Common myeloid progenitor, CD34-positive (primary cell): ENCODE measurements around the gene AQP12B.

Experiments used
- CTCF ChIA-PET: fragments of 350-600 bp; sonication (Branson Sonifier 250); formaldehyde crosslinking; loops from one replicate; lab custom pipeline; 2021; ENCODE audit warnings: antibody characterized with exemption; lab: Charles Lee
- POLR2A ChIA-PET: fragments of 350-600 bp; sonication (Branson Sonifier 250); formaldehyde crosslinking; loops from one replicate; lab custom pipeline; 2021; ENCODE audit warnings: antibody characterized with exemption; lab: Charles Lee
- DNase-seq, 3 donors: peaks; one replicate each; pipeline versions ENCODE4 v3.0.0 to v3.0.0-alpha.2; 2013
- H3K27ac ChIP-seq, 2 experiments: 1 replicate in 1 of 2; 2 replicates in 1 of 2; pipeline ENCODE4 v1.7.0; 2013; ENCODE audit warnings: inconsistent platforms in 2 of 2, low read length in 2 of 2, mild to moderate bottlenecking in 2 of 2, low read depth in 1 of 2, moderate library complexity in 1 of 2; ENCODE audit not compliant: severe bottlenecking in 2 of 2, insufficient read depth in 1 of 2, poor library complexity in 1 of 2
- H3K27me3 ChIP-seq, 5 experiments: replicated peaks in 2 of 5; 1 replicate in 3 of 5; 2 replicates in 2 of 5; pipeline versions ENCODE4 v1.6.1 to v1.7.0; 2013; ENCODE audit warnings: low read length in 4 of 5, mild to moderate bottlenecking in 2 of 5, moderate library complexity in 2 of 5, inconsistent platforms in 1 of 5; ENCODE audit not compliant: insufficient read depth in 5 of 5, control insufficient read depth in 4 of 5
- H3K36me3 ChIP-seq, 4 experiments: 1 replicate in 2 of 4; 2 replicates in 2 of 4; pipeline versions ENCODE4 v1.6.1 to v1.7.0; 2013; ENCODE audit warnings: low read length in 3 of 4, control low read depth in 1 of 4, mild to moderate bottlenecking in 1 of 4; ENCODE audit not compliant: control insufficient read depth in 4 of 4, insufficient read depth in 4 of 4
- H3K4me1 ChIP-seq, 4 experiments: 1 replicate in 3 of 4; 2 replicates in 1 of 4; pipeline versions ENCODE4 v1.6.1 to v1.7.1; 2013; ENCODE audit warnings: low read length in 3 of 4, mild to moderate bottlenecking in 3 of 4, control low read depth in 1 of 4, inconsistent platforms in 1 of 4, moderate library complexity in 1 of 4; ENCODE audit not compliant: control insufficient read depth in 4 of 4, insufficient read depth in 4 of 4; ENCODE audit errors: control extremely low read depth in 1 of 4
- H3K4me3 ChIP-seq, 7 experiments: 1 replicate in 4 of 7; 2 replicates in 3 of 7; pipeline versions ENCODE4 v1.5.1 to v1.7.0; 2013; ENCODE audit warnings: mild to moderate bottlenecking in 7 of 7, low read length in 6 of 7, moderate library complexity in 6 of 7, inconsistent platforms in 2 of 7, low read depth in 2 of 7, control low read depth in 1 of 7; ENCODE audit not compliant: insufficient read depth in 4 of 7, control insufficient read depth in 1 of 7; ENCODE audit errors: extremely low read depth in 1 of 7
- H3K9me3 ChIP-seq, 5 experiments: 1 replicate in 4 of 5; 2 replicates in 1 of 5; pipeline versions ENCODE4 v1.6.1 to v1.7.1; 2013; ENCODE audit warnings: low read length in 4 of 5, mild to moderate bottlenecking in 2 of 5, inconsistent platforms in 1 of 5, low read depth in 1 of 5, moderate library complexity in 1 of 5; ENCODE audit not compliant: control insufficient read depth in 4 of 5, insufficient read depth in 2 of 5; ENCODE audit errors: control extremely low read depth in 1 of 5
- WGBS: methylation state at CpG from one replicate; pipeline ENCODE4 v1.1.5; 2013; ENCODE audit not compliant: insufficient coverage; 5-methylcytosine and 5-hydroxymethylcytosine counted together

The AQP12B gene

DNA sequence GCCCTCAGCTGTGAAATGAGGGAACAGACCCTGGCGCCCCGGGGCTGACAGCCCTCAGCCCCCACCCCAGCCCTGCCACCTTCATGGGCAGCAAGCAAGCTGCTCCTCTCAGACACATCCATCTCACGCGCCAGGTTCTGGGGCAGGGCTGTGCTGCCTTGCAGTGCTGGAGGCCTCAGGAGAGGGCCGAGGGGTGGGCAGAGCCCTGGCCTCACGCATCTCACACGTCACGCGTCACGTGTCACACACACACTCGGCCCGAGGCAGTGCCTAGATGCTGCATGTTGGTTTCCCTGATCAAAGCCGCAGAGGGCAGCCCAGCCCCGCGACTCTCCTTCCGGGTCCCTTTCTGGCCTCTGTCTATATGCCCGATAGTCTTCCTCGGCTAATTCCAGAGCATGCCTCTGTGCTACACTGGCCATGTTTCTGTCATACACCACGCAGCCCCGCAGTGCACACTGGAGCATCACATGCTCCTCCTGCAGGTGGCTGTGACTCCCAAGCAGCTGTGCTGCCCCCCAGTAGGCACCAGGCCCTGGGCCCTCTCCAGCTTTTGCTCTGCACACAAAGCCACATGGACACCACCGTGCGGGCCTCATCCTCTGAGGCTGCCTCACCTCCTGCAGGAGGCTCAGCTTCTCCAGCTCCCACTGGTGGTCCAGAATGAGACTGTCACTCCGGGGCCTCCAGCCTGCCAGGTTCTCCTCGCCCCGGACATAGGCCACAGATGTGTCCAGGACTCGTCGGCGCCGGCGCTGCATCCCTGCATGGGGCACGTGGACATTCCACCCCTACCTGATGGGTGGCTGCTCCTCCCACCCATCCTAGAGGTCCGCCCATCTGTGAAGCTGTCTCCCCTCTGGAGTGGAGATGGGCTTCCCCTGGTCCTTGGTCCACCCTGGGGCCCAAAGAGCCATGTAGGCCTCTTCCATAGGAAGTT lies 40.4 kb upstream of the AQP12B start:
- Histone ChIP-seq H3K36me3 (no peaks in the 10 kb centered on the region), H3K27ac (no peak overlapping the region), H3K9me3 (no peaks in the 10 kb centered on the region), H3K4me1 (no peaks in the 10 kb centered on the region), H3K4me3 (no peak overlapping the region), H3K27me3 (no peaks in the 10 kb centered on the region)
- DNase-seq, result peak in 1 of 3 donors; percentile 4
- ChIA-PET POLR2A (no interaction called here), CTCF (no interaction called here)
- 95% methylated on average over 31 of the region's 32 CpGs for WGBS

DNA sequence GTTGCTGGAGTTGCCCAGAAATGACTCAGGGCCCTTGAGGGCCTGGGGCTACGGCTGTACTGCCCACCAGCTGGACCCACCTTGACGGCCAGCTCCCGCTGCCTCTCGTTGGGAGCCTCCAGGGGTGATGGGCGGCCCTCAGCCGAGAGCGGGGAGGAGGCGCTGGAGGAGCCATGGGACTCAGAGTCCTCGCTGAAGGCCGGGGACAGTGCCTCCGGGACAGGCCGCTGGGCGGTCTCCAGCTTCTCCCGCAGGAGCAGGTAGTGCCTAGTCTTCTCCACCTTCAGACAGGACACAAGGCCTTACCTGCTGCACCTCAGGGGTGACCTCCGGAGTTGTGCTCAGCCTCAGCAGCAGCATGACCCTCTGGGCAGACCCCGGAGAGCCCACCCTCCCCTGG lies 39.7 kb upstream of the AQP12B start:
- Histone ChIP-seq H3K27me3 (no peaks in the 10 kb centered on the region), H3K4me3 (no peak overlapping the region), H3K36me3 (no peaks in the 10 kb centered on the region), H3K4me1 (no peaks in the 10 kb centered on the region), H3K27ac (no peak overlapping the region), H3K9me3 (no peaks in the 10 kb centered on the region)
- 97% methylated on average over 9 of the region's 16 CpGs for WGBS
- DNase-seq, result no peak
- ChIA-PET POLR2A (no interaction called here), CTCF (interaction anchor here (0.7 kb wide), 1 partner anchor 129 kb away, joined by 3 read pairs; no protein-coding TSS in a partner anchor)

DNA sequence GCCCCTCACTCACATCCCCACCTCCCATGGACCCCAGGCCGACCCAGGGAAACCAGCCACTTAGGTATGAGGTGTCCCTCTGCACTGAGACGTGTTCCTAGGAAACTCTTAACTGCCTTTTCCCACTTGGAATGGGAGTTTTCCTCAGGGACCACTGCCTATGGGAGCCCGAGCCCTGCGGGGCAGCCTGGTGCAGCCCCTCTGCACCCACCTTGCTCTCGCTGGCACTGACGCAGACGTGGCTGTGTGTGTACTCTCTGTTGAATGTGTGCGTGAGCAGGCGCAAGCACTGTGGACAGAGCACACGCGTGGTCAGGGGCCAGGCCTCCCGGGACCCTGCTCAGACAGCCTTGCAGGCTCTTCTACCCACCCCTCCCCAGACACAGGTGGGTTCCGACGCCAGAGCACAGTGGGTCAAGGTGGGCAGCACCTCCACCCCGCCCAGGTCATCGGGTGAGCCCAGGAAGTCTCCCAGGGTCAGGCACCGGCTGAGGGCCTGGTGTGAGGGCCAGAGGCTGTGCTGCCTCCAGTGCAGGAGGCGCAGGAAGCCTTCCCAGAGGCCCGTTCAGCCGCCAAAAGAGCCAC lies 39.0 kb upstream of the AQP12B start:
- 95% methylated on average over 17 of the region's 20 CpGs for WGBS
- DNase-seq, result no peak
- CTCF ChIA-PET, result interaction anchor here (0.7 kb wide), 1 partner anchor 129 kb away, joined by 3 read pairs; no protein-coding TSS in a partner anchor
- Histone ChIP-seq H3K4me3 (no peak overlapping the region), H3K9me3 (no peaks in the 10 kb centered on the region), H3K27ac (no peak overlapping the region), H3K4me1 (no peaks in the 10 kb centered on the region), H3K36me3 (no peaks in the 10 kb centered on the region), H3K27me3 (no peaks in the 10 kb centered on the region)
- POLR2A ChIA-PET, result no interaction called here

DNA sequence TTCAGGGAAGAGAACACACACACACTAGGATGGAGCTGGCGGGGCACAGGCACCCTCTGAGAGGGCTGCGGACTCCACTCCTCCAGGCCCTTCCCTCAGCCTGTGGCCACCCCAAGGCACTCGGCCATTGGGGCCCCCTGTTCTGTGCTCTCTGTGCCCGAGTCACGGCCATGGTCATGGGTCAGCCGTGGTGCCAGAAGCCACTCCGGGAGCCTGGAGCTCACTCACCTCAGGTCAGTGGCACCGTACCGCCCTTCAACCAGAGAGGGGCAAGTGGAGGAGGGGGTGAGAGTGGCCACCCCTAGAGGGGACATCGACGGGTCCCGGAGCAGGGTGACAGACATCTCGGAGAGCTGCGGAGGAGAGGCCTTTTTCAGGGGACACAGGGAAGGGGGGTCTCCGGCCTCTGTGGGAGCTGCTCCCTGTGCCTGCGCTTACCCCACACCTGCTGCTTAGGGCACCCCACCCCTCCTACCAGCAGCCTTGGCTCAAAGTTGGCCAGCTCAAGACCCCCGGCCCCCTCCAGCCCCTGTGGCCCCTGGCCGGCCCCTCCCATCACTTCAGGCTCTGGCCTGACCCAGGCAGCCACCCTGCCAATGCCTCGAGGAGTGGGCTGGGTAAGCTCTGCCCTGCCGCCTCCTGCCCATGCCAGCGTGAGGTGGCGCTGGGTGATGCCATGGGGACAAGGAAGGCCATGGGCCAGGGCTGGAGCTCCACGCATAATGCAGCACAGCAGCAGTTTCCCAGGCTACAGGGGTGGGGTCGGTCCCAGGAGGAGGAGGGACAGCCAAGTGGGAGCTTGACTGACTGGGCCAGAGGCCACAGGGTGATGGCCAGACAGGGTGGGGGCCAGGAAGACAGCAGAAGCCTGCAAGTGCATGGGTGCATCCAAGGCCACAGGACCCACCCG lies 38.3 kb upstream of the AQP12B start:
- Histone ChIP-seq H3K4me3 (no peak overlapping the region), H3K27ac (no peak overlapping the region), H3K36me3 (no peaks in the 10 kb centered on the region), H3K4me1 (no peaks in the 10 kb centered on the region), H3K27me3 (no peaks in the 10 kb centered on the region), H3K9me3 (no peaks in the 10 kb centered on the region)
- 98% methylated on average over 20 of the region's 25 CpGs for WGBS
- ChIA-PET POLR2A (no interaction called here), CTCF (no interaction called here)
- no peak for DNase-seq

GRCh38 chr2:240719676-240720545 lies 37.2 kb upstream of the AQP12B start:
- CTCF ChIA-PET, result no interaction called here
- Histone ChIP-seq H3K4me1 (no peaks in the 10 kb centered on the region), H3K27ac (no peak overlapping the region), H3K27me3 (no peaks in the 10 kb centered on the region), H3K9me3 (no peaks in the 10 kb centered on the region), H3K4me3 (no peak overlapping the region), H3K36me3 (no peaks in the 10 kb centered on the region)
- no peak for DNase-seq
- WGBS, result 97% methylated on average over 24 of the region's 25 CpGs
- POLR2A ChIA-PET, result no interaction called here

- CTCF ChIA-PET, result no interaction called here
- POLR2A ChIA-PET, result no interaction called here
- WGBS, result 89% methylated on average over 24 of the region's 25 CpGs
- no peak overlapping the region for H3K27ac ChIP-seq
- no peak for DNase-seq
- no peaks in the 10 kb centered on the region for H3K36me3 ChIP-seq
- H3K4me3 ChIP-seq, result no peak overlapping the region
- H3K4me1 ChIP-seq, result no peaks in the 10 kb centered on the region
- no peaks in the 10 kb centered on the region for H3K27me3 ChIP-seq
- no peaks in the 10 kb centered on the region for H3K9me3 ChIP-seq
Observed at GRCh38 chr2:240718896-240719490, 36.3 kb upstream of the AQP12B start.
